Mesenchymal stem cell (in vitro differentiated cells and primary cell): Measurements from ENCODE around the gene PAPSS1.
A peak's percentile ranks its signal among the peaks of the same experiment; 100 is the strongest.

ENCODE experiments used
- DNase-seq: peaks from one replicate; pipeline ENCODE4 v3.0.0-alpha.2; 2013
- H2AFZ ChIP-seq: one replicate; pipeline ENCODE4 v1.6.1; 2013; ENCODE audit warnings: low read depth, mild to moderate bottlenecking, control low read depth, inconsistent platforms, low read length, moderate library complexity
- H2AK5ac ChIP-seq: 2 replicates; pipeline ENCODE4 v1.6.1; 2013; ENCODE audit warnings: low read length, moderate library complexity, mild to moderate bottlenecking, inconsistent platforms; ENCODE audit not compliant: severe bottlenecking
- H2BK120ac ChIP-seq: one replicate; pipeline ENCODE4 v1.6.1; 2013; ENCODE audit warnings: low read depth, mild to moderate bottlenecking, inconsistent platforms, low read length, moderate library complexity
- H2BK12ac ChIP-seq, 2 experiments: one replicate each; pipeline ENCODE4 v1.6.1; 2013; ENCODE audit warnings: inconsistent platforms in 2 of 2, low read length in 2 of 2, mild to moderate bottlenecking in 2 of 2, moderate library complexity in 2 of 2, control low read depth in 1 of 2
- H2BK15ac ChIP-seq: one replicate; pipeline ENCODE4 v1.6.1; 2013; ENCODE audit warnings: mild to moderate bottlenecking, low read depth, inconsistent platforms; ENCODE audit not compliant: poor library complexity, severe bottlenecking
- H2BK5ac ChIP-seq: 2 replicates; pipeline ENCODE4 v1.6.1; 2013; ENCODE audit warnings: low read depth, mild to moderate bottlenecking, low read length, control low read depth, inconsistent platforms; ENCODE audit not compliant: poor library complexity, severe bottlenecking
- H3K14ac ChIP-seq, 2 experiments: one replicate each; pipeline ENCODE4 v1.6.1; 2013; ENCODE audit warnings: inconsistent platforms in 2 of 2, low read length in 2 of 2, control low read depth in 1 of 2, mild to moderate bottlenecking in 1 of 2, moderate library complexity in 1 of 2
- H3K18ac ChIP-seq, 2 experiments: one replicate each; pipeline ENCODE4 v1.6.1; 2013; ENCODE audit warnings: inconsistent platforms in 2 of 2, low read length in 2 of 2, control low read depth in 1 of 2, low read depth in 1 of 2, mild to moderate bottlenecking in 1 of 2
- H3K23ac ChIP-seq, 2 experiments: one replicate each; pipeline ENCODE4 v1.6.1; 2013; ENCODE audit warnings: inconsistent platforms in 2 of 2, low read length in 2 of 2, mild to moderate bottlenecking in 2 of 2, moderate library complexity in 2 of 2, control low read depth in 1 of 2
- H3K27ac ChIP-seq: 2 replicates; pipeline ENCODE4 v1.5.1; 2013; ENCODE audit warnings: mild to moderate bottlenecking, moderate library complexity, low read length, control low read depth, inconsistent platforms; ENCODE audit not compliant: poor library complexity, severe bottlenecking
- H3K27me3 ChIP-seq, 2 experiments: 2 replicates each; pipeline versions ENCODE4 v1.6.1 to v1.7.0; 2013; ENCODE audit warnings: low read length in 2 of 2, mild to moderate bottlenecking in 2 of 2, moderate library complexity in 2 of 2, control low read depth in 1 of 2, inconsistent platforms in 1 of 2; ENCODE audit not compliant: control insufficient read depth in 1 of 2, insufficient read depth in 1 of 2
- H3K36me3 ChIP-seq, 2 experiments: 2 replicates each; pipeline versions ENCODE4 v1.6.1 to v1.7.0; 2013; ENCODE audit warnings: low read length in 2 of 2, control low read depth in 1 of 2, inconsistent platforms in 1 of 2, low read depth in 1 of 2, mild to moderate bottlenecking in 1 of 2; ENCODE audit not compliant: insufficient read depth in 2 of 2, control insufficient read depth in 1 of 2
- H3K4ac ChIP-seq, 2 experiments: one replicate each; pipeline ENCODE4 v1.6.1; 2013; ENCODE audit warnings: inconsistent platforms in 2 of 2, low read length in 2 of 2, mild to moderate bottlenecking in 2 of 2, moderate library complexity in 2 of 2, control low read depth in 1 of 2, low read depth in 1 of 2
- H3K4me1 ChIP-seq: 2 replicates; pipeline ENCODE4 v1.6.1; 2013; ENCODE audit warnings: low read depth, low read length, control low read depth; ENCODE audit not compliant: control insufficient read depth, insufficient read depth
- H3K4me2 ChIP-seq: 2 replicates; pipeline ENCODE4 v1.6.1; 2013; ENCODE audit warnings: low read length, mild to moderate bottlenecking, inconsistent platforms; ENCODE audit not compliant: poor library complexity, severe bottlenecking
- H3K4me3 ChIP-seq, 2 experiments: 2 replicates each; pipeline versions ENCODE4 v1.5.1 to v1.7.0; 2013; ENCODE audit warnings: low read length in 2 of 2, mild to moderate bottlenecking in 2 of 2, control low read depth in 1 of 2, low read depth in 1 of 2; ENCODE audit not compliant: insufficient read depth in 1 of 2
- H3K79me1 ChIP-seq: replicated peaks from 2 replicates; pipeline ENCODE4 v1.6.1; 2013; ENCODE audit warnings: mild to moderate bottlenecking, control low read depth, low read length, inconsistent platforms; ENCODE audit not compliant: poor library complexity, severe bottlenecking
- H3K9ac ChIP-seq: 2 replicates; pipeline ENCODE4 v1.7.0; 2013; ENCODE audit warnings: mild to moderate bottlenecking, low read length, moderate library complexity
- H3K9me3 ChIP-seq: 2 replicates; pipeline ENCODE4 v1.7.0; 2013; ENCODE audit warnings: mild to moderate bottlenecking, low read length; ENCODE audit not compliant: control insufficient read depth
- H4K8ac ChIP-seq: one replicate; pipeline ENCODE4 v1.6.1; 2013; ENCODE audit warnings: inconsistent platforms, mild to moderate bottlenecking, low read length, moderate library complexity
- H4K91ac ChIP-seq: one replicate; pipeline ENCODE4 v1.6.1; 2013; ENCODE audit warnings: mild to moderate bottlenecking, low read length, inconsistent platforms
- WGBS: methylation state at CpG from one replicate; pipeline ENCODE4 v1.1.7; 2013; ENCODE audit warnings: mixed read lengths; 5-methylcytosine and 5-hydroxymethylcytosine counted together

The PAPSS1 gene

DNA sequence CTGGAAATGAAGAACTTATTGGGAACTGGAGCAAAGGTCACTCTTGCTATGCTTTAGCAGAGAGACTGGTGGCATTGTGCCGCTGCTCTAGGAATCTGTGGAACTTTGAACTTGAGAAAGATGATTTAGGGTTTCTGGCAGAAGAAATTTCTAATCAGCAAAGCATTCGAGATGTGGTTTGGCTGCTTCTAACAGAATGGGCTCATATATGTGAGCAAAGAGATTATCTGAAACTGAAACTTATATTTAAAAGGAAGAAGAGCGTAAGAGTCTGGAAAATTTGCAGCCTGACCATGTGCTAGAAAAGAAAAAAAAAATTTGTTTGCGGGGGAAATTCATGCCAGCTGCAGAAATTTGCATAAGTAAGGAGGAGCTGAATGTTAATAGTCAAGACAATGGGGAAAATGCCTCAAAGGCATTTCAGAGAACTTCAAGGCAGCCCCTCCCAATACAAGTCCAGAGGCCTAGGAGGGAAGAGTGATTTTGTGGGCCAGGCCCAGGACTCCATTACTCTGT, 35.9 kb upstream of the PAPSS1 start:
- Histone ChIP-seq H3K9me3 (no peaks in the 10 kb centered on the region), H2BK120ac (no peak overlapping the region), H4K91ac (no peak overlapping the region), H3K4me2 (no peak overlapping the region), H3K4me1 (peaks cover 3% of the 10 kb centered on the region), H3K4me3 (no peak overlapping the region), H3K14ac (no peak overlapping the region), H3K23ac (no peak overlapping the region), H3K36me3 (no peaks in the 10 kb centered on the region), H2BK15ac (no peak overlapping the region), H3K27me3 (no peaks in the 10 kb centered on the region), H3K18ac (no peak overlapping the region), H4K8ac (peak overlapping the region; percentile 23), H3K4ac (no peak overlapping the region), H3K79me1 (no peaks in the 10 kb centered on the region), H2AFZ (no peak overlapping the region), H3K27ac (no peak overlapping the region), H2AK5ac (no peak overlapping the region), H2BK5ac (no peak overlapping the region), H2BK12ac (no peak overlapping the region), H3K9ac (no peak overlapping the region)
- WGBS: 61% methylated on average over 4 of the region's 4 CpGs
- DNase-seq: peak; percentile 20

DNA sequence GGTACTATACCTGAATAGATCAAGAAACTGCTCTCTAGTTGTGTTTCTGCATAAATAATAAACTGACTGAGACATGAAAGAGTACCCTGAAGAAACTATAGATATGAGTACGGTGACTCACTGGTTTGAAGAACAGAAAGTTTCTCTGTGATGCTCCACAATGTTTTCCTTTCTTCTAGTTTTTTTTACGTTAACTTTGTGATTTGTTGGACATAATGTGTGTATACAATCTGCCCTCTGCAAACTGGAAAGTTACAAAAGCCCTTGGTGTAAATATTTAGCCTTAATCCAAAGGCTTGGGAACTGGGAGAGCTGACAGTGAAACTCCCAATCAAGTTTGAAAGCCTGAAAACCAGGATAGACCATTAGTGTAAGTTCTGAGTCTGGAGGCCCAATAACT, 31.6 kb upstream of the PAPSS1 start:
- H2AFZ ChIP-seq: no peak overlapping the region
- 66% methylated on average over 2 of the region's 2 CpGs for WGBS
- no peak overlapping the region for H2BK12ac ChIP-seq
- H3K36me3 ChIP-seq: no peaks in the 10 kb centered on the region
- H2BK5ac ChIP-seq: no peak overlapping the region
- H3K18ac ChIP-seq: no peak overlapping the region
- H2AK5ac ChIP-seq: no peak overlapping the region
- no peak overlapping the region for H3K23ac ChIP-seq
- H3K27ac ChIP-seq: no peak overlapping the region
- no peak overlapping the region for H2BK15ac ChIP-seq
- H4K8ac ChIP-seq: no peak overlapping the region
- H3K27me3 ChIP-seq: peaks cover 0 to 5% of the 10 kb centered on the region in 2 experiments
- DNase-seq: peak; percentile 70
- no peaks in the 10 kb centered on the region for H3K79me1 ChIP-seq
- no peaks in the 10 kb centered on the region for H3K9me3 ChIP-seq
- H3K4me1 ChIP-seq: peaks cover 3% of the 10 kb centered on the region
- H3K4me3 ChIP-seq: no peak overlapping the region
- H4K91ac ChIP-seq: no peak overlapping the region
- no peak overlapping the region for H3K4ac ChIP-seq
- H3K4me2 ChIP-seq: no peak overlapping the region
- no peak overlapping the region for H3K9ac ChIP-seq
- H2BK120ac ChIP-seq: no peak overlapping the region
- H3K14ac ChIP-seq: no peak overlapping the region

DNA sequence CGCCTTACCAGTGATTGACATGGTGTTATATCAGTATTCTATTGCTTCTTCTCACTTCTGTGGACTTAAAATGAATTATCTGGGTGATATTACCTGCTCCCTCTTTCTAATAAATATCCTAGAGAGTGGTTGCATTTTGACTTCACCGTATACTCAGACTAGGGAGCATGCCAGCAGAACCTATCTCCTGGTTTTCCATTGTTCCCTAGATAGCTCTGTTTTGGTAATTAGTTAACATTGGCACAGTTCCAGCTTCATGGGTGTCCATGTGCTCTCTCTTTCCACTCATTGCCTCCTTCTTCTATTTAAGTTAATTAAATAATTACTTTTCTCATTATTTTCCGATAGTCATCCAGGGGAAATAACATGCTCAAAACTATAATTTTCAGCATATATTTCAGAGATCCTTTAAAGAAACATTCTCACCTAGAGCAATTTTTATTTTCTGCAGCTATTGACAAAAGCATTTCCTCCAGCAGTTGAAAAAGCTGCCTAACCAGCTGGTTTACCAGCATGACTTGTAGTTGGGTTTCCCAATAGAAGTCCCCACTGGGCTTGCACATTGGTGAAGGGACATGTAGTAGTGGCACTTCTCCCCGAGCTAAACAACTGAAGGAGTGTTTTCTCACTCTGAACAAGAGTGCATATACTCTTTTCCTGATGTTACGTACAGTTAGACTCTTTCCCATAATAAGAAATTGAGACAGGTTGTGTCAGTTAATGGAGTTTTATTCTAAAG, 27.9 kb upstream of the PAPSS1 start:
- no peak overlapping the region for H2BK5ac ChIP-seq
- no peak overlapping the region for H4K8ac ChIP-seq
- no peak overlapping the region for H2AK5ac ChIP-seq
- peaks cover 0 to 5% of the 10 kb centered on the region in 2 experiments for H3K27me3 ChIP-seq
- no peaks in the 10 kb centered on the region for H3K79me1 ChIP-seq
- no peak overlapping the region for H2AFZ ChIP-seq
- no peak overlapping the region for H3K18ac ChIP-seq
- no peak overlapping the region for H3K14ac ChIP-seq
- H3K36me3 ChIP-seq: no peaks in the 10 kb centered on the region
- H2BK15ac ChIP-seq: no peak overlapping the region
- no peak overlapping the region for H2BK12ac ChIP-seq
- no peak overlapping the region for H3K27ac ChIP-seq
- no peak overlapping the region for H3K4me3 ChIP-seq
- no peak overlapping the region for H3K23ac ChIP-seq
- H3K4ac ChIP-seq: no peak overlapping the region
- no peak for DNase-seq
- H3K4me1 ChIP-seq: no peaks in the 10 kb centered on the region
- no peak overlapping the region for H4K91ac ChIP-seq
- H3K9ac ChIP-seq: no peak overlapping the region
- H3K4me2 ChIP-seq: no peak overlapping the region
- H2BK120ac ChIP-seq: no peak overlapping the region
- 86% methylated on average over 3 of the region's 5 CpGs for WGBS
- no peaks in the 10 kb centered on the region for H3K9me3 ChIP-seq

GRCh38 chr4:107746161-107746560, 26.1 kb upstream of the PAPSS1 start:
- Histone ChIP-seq H3K27me3 (peaks cover 0 to 5% of the 10 kb centered on the region in 2 experiments), H2BK12ac (no peak overlapping the region), H2BK5ac (no peak overlapping the region), H3K9ac (no peak overlapping the region), H4K91ac (no peak overlapping the region), H3K18ac (no peak overlapping the region), H3K4me1 (no peaks in the 10 kb centered on the region), H3K4me3 (no peak overlapping the region), H3K23ac (no peak overlapping the region), H3K14ac (no peak overlapping the region), H2BK15ac (no peak overlapping the region), H2BK120ac (no peak overlapping the region), H3K36me3 (no peaks in the 10 kb centered on the region), H4K8ac (no peak overlapping the region), H3K4ac (no peak overlapping the region), H3K27ac (no peak overlapping the region), H3K9me3 (no peaks in the 10 kb centered on the region), H3K79me1 (no peaks in the 10 kb centered on the region), H2AFZ (no peak overlapping the region), H2AK5ac (no peak overlapping the region), H3K4me2 (no peak overlapping the region)
- no CpG with 5 or more reads among the region's 1 CpG for WGBS
- no peak for DNase-seq
